GM12872 (cell line): ENCODE results near the gene KRT37.

Experiments used
- CTCF ChIP-seq: IDR thresholded peaks from 3 replicates; pipeline ENCODE4 v1.5.1; 2011; ENCODE audit warnings: low read depth, mild to moderate bottlenecking, low read length, moderate library complexity; ENCODE audit not compliant: insufficient read depth

The KRT37 gene

GRCh38 chr17:41428591-41429291 lies 4.4 kb upstream of the KRT37 start:
- TF ChIP-seq CTCF, result no peak

GRCh38 chr17:41421617-41422016 lies 2.8 kb downstream of the KRT37 start:
- no peak for TF ChIP-seq CTCF

- TF ChIP-seq CTCF, result no peak
Measured at GRCh38 chr17:41421116-41421515, 3.3 kb downstream of the KRT37 start.

- TF ChIP-seq CTCF, result no peak
Measured at GRCh38 chr17:41420134-41420533, 4.3 kb downstream of the KRT37 start.

- TF ChIP-seq CTCF, result no peak
Measured at GRCh38 chr17:41419716-41420115, 4.7 kb downstream of the KRT37 start.

GRCh38 chr17:41418116-41418860 lies 6.1 kb downstream of the KRT37 start:
- TF ChIP-seq CTCF, result no peak

GRCh38 chr17:41417576-41418015 lies 6.8 kb downstream of the KRT37 start:
- peak; percentile 78 for TF ChIP-seq CTCF
